ENCODE measurements around the gene STARD9. TPM values are rescaled to one million over a fixed set of nuclear protein-coding genes. Genes with fewer than 3 reads are reported as not detected.

The STARD9 gene
- total and polyA plus RNA-seq, 2 experiments from 2014 or later, result 0.60 to 1.4 TPM

GRCh38 chr15:42737529-42738328 lies 162.3 kb downstream of the STARD9 start:
- Histone ChIP-seq H3K4me3 (peak overlapping the region; percentile 79), H3K9ac (peak overlapping the region; percentile 89), H3K4me2 (ENCODE audit: unreplicated experiment) (peak overlapping the region; percentile 88), H3F3A (ENCODE audit: insufficient read depth) (peaks cover 6% of the 10 kb centered on the region), H2AFZ (peak overlapping the region; percentile 97), H3K79me2 (ENCODE audit: insufficient read depth) (peaks cover 19% of the 10 kb centered on the region), H4K20me1 (ENCODE audit: insufficient read depth) (no peaks in the 10 kb centered on the region), H3K36me3 (ENCODE audit: low read depth) (no peaks in the 10 kb centered on the region; the same call in 1 of the 2 replicates), H3K9me2 (ENCODE audit: insufficient read depth) (no peaks in the 10 kb centered on the region), H3K9me3 (ENCODE audit: low read depth) (no peaks in the 10 kb centered on the region), H3K4me1 (ENCODE audit: insufficient read depth) (peaks cover 7% of the 10 kb centered on the region), H3K27me3 (replicated peaks; ENCODE audit: insufficient read depth) (no peaks in the 10 kb centered on the region), H3K27ac (peak overlapping the region; percentile 78)
- TF ChIP-seq EZH2phosphoT487 (IDR thresholded peaks at IDR 0.05; ENCODE audit: insufficient read depth, low read depth), result no peak
- TF ChIP-seq EZH2 (IDR thresholded peaks at IDR 0.05; ENCODE audit: insufficient read depth, poor library complexity, severe bottlenecking), result no peak
- peak; percentile 52 for DNase-seq
- 67 to 70% methylated on average over 21 of the region's 21 CpGs for WGBS, 2 experiments (ENCODE audit: low coverage in 1 of 2, low lambda C conversion rate in 2 of 2, missing lambda C conversion rate in 2 of 2)
- in situ Hi-C loops (cut with MboI), result no loop called here

DNA sequence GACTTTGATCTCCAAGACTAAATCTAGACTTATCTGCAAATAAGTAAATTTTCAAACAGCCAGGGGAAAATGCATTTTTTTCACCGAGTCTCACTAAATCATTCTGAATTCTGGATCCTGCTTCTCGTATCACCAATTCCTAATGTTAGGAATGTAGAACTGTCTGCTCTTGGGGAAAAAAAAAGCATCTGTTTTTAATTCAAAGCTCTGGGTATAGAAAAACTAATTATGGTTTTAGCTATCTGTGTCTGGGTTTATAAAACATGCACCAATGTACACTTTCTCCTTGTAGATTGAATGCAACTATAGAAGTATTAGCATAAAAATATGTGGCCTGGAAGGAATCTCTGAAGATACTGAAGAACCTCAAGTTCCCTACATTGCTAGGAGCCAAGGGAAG lies 166.3 kb downstream of the STARD9 start:
- Histone ChIP-seq H4K20me1 (ENCODE audit: insufficient read depth) (no peaks in the 10 kb centered on the region), H3F3A (ENCODE audit: insufficient read depth) (peaks cover 6% of the 10 kb centered on the region), H3K79me2 (ENCODE audit: insufficient read depth) (peaks cover 1% of the 10 kb centered on the region; the same call in 1 of the 2 replicates), H3K36me3 (ENCODE audit: low read depth) (peaks cover 7% of the 10 kb centered on the region; the same call in 1 of the 2 replicates), H2AFZ (no peak overlapping the region), H3K27ac (no peak overlapping the region), H3K4me3 (no peak overlapping the region), H3K4me1 (ENCODE audit: insufficient read depth) (peaks cover 3% of the 10 kb centered on the region; the same call in 1 of the 2 replicates), H3K27me3 (replicated peaks; ENCODE audit: insufficient read depth) (no peaks in the 10 kb centered on the region), H3K9ac (no peak overlapping the region), H3K9me3 (ENCODE audit: low read depth) (no peaks in the 10 kb centered on the region), H3K4me2 (ENCODE audit: unreplicated experiment) (no peak overlapping the region), H3K9me2 (ENCODE audit: insufficient read depth) (no peaks in the 10 kb centered on the region)
- DNase-seq, result no peak
- TF ChIP-seq EZH2 (IDR thresholded peaks at IDR 0.05; ENCODE audit: insufficient read depth, poor library complexity, severe bottlenecking) (no peak), EZH2phosphoT487 (IDR thresholded peaks at IDR 0.05; ENCODE audit: insufficient read depth, low read depth) (no peak)
- WGBS, 2 experiments (ENCODE audit: low coverage in 1 of 2, low lambda C conversion rate in 2 of 2, missing lambda C conversion rate in 2 of 2), result 30 to 54% methylated on average over 2 of the region's 2 CpGs
- in situ Hi-C loops (cut with MboI), result no loop called here

GRCh38 chr15:42742149-42742548 lies 166.7 kb downstream of the STARD9 start:
- in situ Hi-C loops (cut with MboI), result no loop called here
- 77 to 80% methylated on average over 4 of the region's 4 CpGs for WGBS, 2 experiments (ENCODE audit: low coverage in 1 of 2, low lambda C conversion rate in 2 of 2, missing lambda C conversion rate in 2 of 2)

GRCh38 chr15:42744195-42744594 lies 168.8 kb downstream of the STARD9 start:
- Histone ChIP-seq H2AFZ (no peak overlapping the region), H3K9ac (no peak overlapping the region), H3K27ac (no peak overlapping the region), H4K20me1 (ENCODE audit: insufficient read depth) (no peaks in the 10 kb centered on the region), H3K4me1 (ENCODE audit: insufficient read depth) (0 out of 2 replicates have a peak, but pooled peaks cover 3% of the 10 kb centered on the region), H3F3A (ENCODE audit: insufficient read depth) (no peaks in the 10 kb centered on the region), H3K9me2 (ENCODE audit: insufficient read depth) (no peaks in the 10 kb centered on the region), H3K4me3 (no peak overlapping the region), H3K4me2 (ENCODE audit: unreplicated experiment) (no peak overlapping the region), H3K9me3 (ENCODE audit: low read depth) (no peaks in the 10 kb centered on the region), H3K36me3 (ENCODE audit: low read depth) (peaks cover 7% of the 10 kb centered on the region; the same call in 1 of the 2 replicates), H3K79me2 (ENCODE audit: insufficient read depth) (no peaks in the 10 kb centered on the region), H3K27me3 (replicated peaks; ENCODE audit: insufficient read depth) (no peaks in the 10 kb centered on the region)
- in situ Hi-C loops (cut with MboI), result no loop called here
- 97 to 100% methylated on average over 1 of the region's 1 CpG for WGBS, 2 experiments (ENCODE audit: low coverage in 1 of 2, low lambda C conversion rate in 2 of 2, missing lambda C conversion rate in 2 of 2)
- no peak for TF ChIP-seq EZH2 (IDR thresholded peaks at IDR 0.05; ENCODE audit: insufficient read depth, poor library complexity, severe bottlenecking)
- TF ChIP-seq EZH2phosphoT487 (IDR thresholded peaks at IDR 0.05; ENCODE audit: insufficient read depth, low read depth), result no peak
- no peak for DNase-seq

More at GRCh38 chr15:42742149-42742548, 166.7 kb downstream of the STARD9 start:
- no peaks in the 10 kb centered on the region for H3K9me2 ChIP-seq (ENCODE audit: insufficient read depth)
- H3F3A ChIP-seq (ENCODE audit: insufficient read depth), result peaks cover 6% of the 10 kb centered on the region
- H3K4me1 ChIP-seq (ENCODE audit: insufficient read depth), result peaks cover 3% of the 10 kb centered on the region; the same call in 1 of the 2 replicates
- no peak overlapping the region for H3K4me2 ChIP-seq (ENCODE audit: unreplicated experiment)
- no peaks in the 10 kb centered on the region for H3K9me3 ChIP-seq (ENCODE audit: low read depth)
- peaks cover 7% of the 10 kb centered on the region; the same call in 1 of the 2 replicates for H3K36me3 ChIP-seq (ENCODE audit: low read depth)
- H3K79me2 ChIP-seq (ENCODE audit: insufficient read depth), result no peaks in the 10 kb centered on the region
- H3K9ac ChIP-seq, result no peak overlapping the region
- no peak for DNase-seq
- no peaks in the 10 kb centered on the region for H3K27me3 ChIP-seq (replicated peaks; ENCODE audit: insufficient read depth)
- no peak overlapping the region for H3K4me3 ChIP-seq
- H4K20me1 ChIP-seq (ENCODE audit: insufficient read depth), result no peaks in the 10 kb centered on the region
- no peak overlapping the region for H3K27ac ChIP-seq
- no peak overlapping the region for H2AFZ ChIP-seq
- TF ChIP-seq EZH2phosphoT487 (IDR thresholded peaks at IDR 0.05; ENCODE audit: insufficient read depth, low read depth) (no peak), EZH2 (IDR thresholded peaks at IDR 0.05; ENCODE audit: insufficient read depth, poor library complexity, severe bottlenecking) (no peak)

All from GM23248 (cell line).